UCSD-AML1 (cell line): ENCODE measurements around the gene ROBO3.

Source experiments
- DNase-seq: peaks from one replicate; lab custom pipeline; 2025; ENCODE audit not compliant: unreplicated experiment; lab: John Stamatoyannopoulos, UW

Gene ROBO3

DNA sequence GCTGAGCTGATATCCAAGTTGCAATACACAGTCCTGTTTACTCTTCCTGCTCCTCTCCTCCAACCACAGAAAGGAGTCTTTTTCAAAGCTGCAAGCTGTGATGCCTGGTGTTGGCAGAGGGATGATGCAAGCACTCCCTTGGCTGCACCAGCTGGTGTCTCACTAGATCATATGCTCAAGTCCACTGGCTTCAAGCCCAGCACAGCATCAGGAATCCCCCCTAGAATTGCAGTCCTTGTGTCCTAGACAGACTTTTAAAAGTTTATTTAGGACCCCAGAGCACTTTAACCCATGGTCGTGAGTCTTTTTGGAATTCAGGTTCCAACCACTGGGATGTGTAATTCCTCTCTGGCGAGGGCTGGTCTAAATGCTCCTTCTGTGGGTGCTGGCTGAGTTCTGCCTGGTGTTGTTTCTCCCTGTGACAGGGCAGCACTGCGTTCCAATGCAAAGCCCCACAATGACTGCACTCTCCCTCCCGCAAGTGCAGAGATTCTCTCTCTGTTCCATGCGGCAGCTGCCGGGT is 51.9 kb downstream of the ROBO3 start:
- DNase-seq: no peak

DNA sequence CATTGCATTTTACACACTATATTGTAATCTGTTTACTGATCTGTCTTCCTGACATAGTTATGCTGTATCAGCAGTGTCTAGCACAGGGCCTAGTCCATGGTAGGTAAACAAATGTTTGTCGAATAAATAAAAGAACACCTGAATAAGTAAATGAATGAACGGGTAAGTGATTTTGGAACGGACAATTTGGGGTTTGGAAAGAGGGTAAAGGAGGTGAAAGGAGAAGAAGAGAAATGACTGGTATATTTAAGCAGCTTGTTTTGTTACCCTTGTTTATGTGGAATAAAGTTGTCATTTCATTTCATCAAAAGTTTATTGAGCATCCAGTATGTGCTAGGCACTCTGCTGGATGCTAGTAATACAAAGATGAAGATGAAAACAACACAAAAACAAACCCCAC is 53.7 kb downstream of the ROBO3 start, which contains the start of gene HEPN1:
Gene HEPN1 (plus strand): TSS at position 301 of the 400 bp plus-strand sequence.
- no peak for DNase-seq

DNA sequence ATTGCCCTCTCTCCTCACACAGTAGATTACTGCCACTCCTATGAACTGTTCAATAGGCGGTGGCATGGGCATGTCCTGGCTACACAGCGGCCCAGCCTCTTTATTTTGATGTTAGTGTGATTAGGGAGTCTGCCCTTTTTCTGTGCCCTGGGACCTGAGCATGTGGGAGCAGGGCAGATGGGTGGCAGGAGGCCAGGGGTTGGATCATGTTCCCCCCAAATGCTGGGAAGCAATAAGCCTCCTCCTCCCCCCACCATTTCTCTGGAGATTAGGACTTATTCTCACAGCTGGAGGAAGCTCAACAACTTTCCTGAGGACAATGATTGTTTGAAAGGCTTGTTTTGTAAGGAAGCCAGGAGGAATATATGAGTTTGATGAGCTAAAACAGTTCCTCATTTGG is 54.7 kb downstream of the ROBO3 start:
- no peak for DNase-seq

GRCh38 chr11:124920356-124920755 is 55.1 kb downstream of the ROBO3 start:
- DNase-seq: no peak

DNA sequence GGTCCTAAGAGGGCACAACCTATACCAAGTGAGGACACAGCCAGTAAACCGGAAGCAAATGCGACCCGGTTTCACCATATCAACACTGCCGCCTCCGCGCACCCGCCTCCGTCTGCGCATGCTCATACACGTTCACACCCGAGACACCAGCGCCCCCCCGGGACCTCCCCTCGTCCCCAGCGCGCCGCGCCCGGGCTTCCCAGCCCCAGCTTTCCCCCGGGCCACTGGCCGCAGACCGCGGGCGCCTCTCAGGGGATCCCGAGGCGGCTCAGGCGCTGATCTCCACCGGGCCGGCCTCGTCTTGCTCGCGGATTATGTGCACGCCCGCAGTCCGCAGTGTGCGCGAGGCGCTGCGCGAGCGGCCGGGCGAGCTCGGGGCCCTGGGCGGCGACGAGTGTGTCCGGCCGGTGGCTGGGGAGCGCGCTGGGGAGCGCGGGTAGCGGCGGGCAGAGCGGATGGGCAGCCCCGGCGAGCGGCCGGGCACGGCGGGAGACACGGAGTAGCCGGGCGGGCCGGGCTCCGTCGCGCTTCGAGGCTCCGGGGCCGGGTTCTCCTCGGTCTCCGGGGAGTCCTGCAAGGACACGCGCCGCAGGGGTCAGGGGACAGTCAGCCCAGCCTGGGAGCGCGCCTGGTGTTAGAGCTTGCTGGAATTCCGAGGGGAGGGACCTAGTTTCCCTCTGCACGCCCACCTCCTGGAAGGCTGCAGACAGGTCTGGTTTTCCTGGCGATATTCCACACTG is 55.8 kb downstream of the ROBO3 start:
- DNase-seq: no peak

GRCh38 chr11:124922831-124923230 is 57.6 kb downstream of the ROBO3 start:
- DNase-seq: no peak

- DNase-seq: no peak
Measured at GRCh38 chr11:124923296-124923695, 58.1 kb downstream of the ROBO3 start.

DNA sequence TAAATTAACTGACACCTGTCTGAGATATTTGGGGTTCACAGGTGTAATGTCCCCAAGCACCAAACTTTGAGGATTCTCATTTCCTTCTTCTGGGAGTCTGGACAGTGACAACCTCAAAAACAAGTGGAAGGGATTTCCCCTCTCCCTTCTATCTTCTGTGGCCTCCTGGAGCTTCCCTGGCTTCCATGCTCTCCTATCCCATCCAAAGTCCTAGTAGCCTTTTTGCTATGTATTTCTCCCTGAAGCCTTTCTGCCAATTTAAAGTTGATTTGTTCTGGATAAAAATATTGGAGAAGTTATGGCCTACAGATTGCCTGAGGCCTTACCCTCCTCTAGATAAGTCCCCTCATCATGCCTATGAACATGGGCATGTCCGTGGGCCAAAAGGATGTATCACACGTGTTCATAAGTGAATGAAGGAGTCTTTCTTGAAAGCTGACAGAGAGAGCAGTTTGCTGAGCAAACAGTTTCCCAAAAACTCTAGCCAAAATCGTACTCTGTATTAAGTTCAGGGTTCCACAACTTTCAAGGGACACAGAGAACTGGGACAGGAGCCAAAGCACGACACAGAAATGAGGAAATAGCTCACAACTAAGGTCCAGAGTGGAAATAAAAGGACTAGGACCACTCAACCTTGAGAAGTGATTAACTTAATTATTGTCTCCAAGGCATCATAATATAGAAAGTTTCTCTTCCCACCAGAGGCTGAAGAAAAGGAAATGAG is 63.9 kb downstream of the ROBO3 start:
- DNase-seq: no peak

DNA sequence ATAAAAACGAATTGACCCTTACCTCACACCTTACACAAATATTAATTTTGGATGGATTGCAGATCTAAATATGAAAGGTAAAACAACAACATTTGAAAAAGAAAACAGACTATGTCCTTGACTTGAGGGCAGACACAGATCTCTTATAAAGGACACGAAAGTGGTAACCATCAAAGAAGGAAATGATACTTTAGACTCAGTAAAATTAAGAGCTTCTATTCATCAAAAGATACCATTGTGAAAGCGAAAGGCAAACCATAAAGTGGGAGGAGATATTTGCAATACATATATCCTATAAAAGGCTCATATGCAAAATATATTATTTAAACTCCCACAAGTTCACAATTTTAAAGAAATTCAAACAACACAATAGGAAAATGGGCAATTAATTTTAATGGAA is 65.6 kb downstream of the ROBO3 start:
- DNase-seq: no peak
